Measurements from ENCODE around the gene KIF1A.

The KIF1A gene

DNA sequence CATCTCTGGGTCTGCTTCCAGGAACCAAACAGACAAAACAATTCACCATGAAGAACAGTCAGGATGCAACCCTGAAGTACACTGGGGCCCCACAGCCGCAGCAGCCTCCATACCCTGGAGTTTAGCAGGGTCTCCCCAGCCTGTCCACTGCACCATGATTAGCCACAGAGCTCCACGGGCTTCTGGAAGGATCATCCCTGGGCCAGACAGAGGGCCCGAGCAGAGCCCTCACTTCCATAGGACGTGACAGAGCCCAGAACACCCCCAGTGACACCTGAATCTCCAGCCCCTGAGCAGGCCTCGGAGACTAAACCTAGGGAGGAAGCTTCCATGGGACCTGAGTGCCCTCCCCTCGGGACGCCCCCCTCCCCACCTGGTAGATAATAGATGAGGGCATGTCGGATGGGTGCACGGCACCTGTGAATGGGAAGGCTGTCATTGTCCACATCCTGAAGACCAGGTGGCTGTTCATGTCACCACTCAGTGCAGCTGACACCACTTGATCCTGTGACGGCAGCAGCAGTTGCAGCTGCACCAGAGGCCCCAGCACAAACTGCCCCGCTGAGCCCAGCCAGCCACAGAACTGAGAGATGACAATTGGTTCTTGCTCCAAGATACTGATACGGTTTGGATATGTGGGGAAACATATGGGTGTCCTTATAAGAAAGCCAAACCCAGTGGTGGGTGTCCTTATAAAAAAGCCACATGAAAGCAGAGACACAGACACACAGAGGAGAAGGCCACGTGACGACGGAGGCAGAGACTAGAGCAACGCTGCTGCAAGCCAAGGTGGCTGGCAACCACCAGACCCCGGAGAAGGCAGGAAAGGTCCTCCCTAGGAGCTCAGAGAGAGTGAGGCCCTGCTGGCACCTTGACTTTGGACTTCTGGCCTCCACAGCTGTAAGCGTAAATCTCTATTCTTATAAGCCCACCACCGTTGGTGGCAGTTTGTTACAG lies 23.2 kb downstream of the KIF1A start:
- DNase-seq, result no peak

DNA sequence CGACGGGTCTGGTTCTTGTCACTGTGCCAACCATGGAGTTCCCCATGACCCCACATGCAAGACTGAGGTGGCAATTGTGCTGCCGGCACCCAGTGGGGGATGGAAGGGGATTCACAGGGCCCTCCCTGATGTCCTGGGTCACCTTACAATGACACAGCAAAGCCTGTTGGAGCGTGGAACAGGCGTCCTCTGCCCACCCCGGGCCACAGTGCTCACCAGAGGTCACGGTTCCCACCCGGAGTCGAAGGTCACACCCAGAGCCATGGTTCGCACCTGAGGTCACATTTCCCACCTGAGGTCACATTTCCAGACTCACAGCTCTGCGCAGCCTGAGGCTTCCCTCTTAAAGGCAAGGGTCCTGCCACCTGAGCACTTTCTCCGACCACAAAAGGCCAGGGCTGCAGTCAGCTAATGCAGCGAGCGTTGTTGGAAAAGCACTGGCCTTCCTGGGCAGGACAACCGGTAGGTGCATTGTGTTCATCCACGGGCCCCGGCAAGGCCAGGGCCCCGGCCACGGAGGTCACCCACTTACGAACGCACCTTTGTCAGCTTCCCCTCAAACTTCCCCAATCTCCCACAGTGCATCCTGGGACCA lies 24.0 kb downstream of the KIF1A start:
- no peak for DNase-seq

DNA sequence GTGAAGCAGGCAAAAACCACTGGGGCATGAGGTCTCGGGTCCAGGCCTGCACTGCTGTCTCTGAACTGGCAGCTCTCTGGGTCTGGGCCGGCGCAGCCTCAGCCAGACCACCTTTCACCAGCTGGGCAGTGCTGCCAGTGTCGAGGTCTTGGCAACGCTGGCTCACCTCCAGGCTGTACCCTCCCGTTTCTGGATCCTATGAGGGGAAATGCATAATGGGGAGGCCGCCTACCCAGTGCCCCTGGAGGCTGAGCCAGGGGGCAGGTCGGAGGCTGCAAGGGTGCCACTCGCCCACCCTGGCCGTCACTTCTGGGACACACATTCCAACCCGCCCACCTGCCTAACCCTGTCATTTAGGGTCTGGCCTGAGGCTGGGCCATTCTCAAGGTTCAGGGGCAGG lies 24.6 kb downstream of the KIF1A start:
- DNase-seq, result no peak

DNA sequence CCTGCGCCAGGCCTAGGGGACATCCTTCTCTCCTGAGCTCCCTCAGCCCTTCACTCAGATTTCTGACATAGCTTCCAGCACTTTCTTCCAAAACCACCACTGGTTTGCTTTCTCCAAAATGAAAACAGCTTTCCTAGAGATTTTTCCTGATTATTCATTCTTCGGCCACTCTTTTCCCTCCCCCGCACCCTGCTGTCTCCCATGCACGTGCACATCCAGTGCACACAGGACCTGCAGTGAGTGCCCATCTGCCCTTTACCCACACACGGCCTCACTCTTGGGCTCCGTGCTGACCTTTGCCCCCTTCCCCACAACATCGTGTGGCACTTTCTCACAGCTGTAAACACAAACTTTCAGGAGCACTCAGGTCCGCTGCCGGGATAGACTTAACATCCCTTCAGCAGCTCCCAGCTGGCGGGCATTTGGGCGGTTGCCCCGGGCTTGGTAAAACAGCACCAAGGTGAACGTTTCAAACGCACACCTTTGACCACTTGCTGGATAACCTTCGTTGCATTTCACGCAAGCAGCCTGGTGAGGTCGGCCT lies 25.8 kb downstream of the KIF1A start:
- no peak for DNase-seq

DNA sequence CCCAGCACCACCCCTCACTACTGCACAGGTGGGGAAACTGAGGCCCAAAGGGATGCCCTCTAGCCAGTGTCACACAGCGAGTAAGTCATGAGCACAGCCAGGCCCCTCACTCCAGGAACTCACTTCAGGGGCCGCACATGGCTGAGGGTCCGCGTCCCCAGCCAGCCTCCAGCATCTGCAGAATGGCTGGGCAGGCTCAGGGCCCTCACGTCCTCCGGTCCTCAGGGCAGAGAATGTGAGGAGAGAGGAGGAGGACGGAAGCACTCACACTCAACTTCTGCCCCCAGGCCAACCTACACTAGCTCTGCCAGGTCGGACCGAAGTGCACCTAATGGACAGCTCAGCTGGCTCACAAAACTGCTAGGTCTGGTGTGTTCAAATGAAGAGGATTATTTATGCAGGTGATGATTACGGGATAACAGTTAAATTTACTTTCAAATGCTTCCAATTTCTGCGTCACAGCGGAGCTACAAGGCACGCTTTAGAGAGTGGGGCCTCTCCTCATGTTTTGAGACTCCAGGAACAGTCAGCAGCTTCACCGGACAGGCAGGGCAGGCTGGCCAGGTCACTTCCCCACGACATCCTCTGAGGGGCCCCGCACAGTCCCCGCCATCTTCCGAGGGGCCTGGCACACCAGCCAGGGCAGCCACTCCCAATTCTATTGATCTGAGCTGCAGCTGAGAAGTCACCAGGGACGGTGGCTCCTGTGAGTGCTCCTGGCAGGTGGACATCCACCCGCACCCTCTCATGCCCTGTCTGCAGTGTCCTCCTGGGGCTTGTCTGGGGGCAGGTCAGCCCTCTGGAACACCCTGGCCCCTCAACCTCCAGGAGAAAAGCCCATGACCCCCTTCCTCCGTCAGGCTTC lies 26.5 kb downstream of the KIF1A start:
- DNase-seq, result no peak

DNA sequence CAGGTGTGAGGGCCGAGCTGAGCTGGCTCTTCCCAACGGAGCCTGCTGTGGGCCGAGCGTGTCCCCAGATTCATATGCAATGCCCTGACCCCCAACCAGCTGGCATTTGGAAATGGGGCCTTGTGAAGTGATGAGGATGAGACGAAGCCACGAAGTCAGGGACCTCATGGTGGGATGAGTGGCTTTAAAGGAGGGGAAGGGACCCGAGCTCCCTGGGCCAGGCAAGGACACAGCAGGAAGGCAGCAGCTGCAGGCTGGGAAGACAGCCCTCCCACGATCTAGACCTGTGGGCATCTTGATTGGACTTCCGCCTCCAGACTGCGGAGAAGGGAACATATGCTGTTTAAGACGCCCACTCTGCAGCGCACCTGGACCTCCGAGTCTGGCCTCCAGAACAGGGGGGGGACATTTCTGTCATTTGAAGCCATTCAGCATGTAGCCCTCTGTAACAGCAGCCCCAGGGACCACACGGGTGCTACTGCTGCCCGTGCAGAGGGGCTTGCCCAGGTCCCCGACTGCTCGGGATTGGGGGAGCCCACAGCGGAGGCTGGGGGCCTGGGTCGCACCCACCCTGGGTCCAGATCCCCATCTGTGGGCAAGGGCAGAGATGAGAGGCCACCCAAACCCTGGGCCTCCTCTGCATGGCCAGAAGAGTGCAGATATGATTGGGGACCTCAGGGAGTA lies 27.2 kb downstream of the KIF1A start:
- DNase-seq, result no peak

DNA sequence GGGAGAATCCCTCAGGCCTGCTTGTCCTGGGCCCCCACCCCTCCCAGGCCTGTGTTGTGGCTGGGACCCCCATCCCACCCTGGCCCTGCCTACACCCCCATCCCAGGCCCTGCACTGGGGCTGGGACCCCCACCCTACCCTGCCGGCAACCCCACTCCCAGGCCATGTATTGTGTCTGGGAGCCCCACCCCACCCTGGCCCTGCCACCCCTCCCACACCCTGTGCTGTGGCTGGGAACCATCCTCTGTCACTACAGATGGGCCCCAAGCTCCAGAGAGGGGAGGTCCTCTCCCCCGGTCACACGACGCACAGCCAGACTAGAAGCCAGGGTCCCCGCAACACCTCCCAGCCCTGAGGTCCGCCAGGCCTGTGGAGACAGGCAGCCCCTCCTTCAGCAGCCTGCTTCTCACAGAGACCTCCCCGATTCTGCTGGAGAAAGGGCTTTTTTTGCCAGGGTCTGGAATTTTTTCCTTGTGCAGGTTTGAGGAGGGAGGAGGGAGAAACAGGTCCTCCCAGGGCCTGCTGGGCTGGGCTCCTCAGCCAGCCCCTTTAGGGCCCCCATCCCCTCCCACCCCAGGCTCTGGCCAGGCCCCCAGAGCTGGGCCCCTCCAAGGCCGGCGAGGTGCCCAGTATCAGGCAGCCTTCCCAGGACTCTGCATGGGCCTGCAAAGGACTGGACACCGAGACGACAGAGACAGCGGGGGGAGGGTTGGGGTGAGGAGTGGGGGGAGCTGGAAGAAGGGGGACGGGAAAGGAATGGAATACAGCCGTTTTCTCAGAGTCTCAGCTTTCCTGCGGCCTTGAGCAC lies 28.0 kb downstream of the KIF1A start:
- no peak for DNase-seq

DNA sequence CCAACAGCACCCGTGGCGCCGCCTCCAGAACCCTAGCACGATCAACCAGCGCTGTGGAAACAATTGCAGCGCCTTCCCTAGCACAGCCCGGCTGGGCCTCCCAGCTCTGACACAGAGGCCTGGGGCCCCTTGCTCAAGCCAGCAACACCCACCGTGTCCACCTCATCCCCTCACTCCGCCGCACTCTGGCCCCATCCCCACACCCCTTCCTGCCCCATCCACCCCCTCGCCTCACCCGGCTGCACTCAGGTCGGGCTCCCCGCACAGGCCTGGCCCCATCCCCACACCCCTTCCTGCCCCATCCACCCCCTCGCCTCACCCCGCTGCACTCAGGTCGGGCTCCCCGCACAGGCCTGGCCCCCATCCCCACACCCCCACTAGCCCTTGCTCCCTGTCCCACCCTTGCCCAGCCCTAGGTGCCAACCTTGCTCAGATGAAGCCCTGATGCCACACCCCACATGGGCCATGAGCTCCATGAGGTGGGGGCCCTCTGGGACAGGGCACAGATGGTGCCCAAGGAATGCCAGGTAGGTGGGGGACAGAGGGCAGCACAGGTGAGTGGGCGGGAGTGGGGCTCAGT lies 28.7 kb downstream of the KIF1A start:
- no peak for DNase-seq

DNA sequence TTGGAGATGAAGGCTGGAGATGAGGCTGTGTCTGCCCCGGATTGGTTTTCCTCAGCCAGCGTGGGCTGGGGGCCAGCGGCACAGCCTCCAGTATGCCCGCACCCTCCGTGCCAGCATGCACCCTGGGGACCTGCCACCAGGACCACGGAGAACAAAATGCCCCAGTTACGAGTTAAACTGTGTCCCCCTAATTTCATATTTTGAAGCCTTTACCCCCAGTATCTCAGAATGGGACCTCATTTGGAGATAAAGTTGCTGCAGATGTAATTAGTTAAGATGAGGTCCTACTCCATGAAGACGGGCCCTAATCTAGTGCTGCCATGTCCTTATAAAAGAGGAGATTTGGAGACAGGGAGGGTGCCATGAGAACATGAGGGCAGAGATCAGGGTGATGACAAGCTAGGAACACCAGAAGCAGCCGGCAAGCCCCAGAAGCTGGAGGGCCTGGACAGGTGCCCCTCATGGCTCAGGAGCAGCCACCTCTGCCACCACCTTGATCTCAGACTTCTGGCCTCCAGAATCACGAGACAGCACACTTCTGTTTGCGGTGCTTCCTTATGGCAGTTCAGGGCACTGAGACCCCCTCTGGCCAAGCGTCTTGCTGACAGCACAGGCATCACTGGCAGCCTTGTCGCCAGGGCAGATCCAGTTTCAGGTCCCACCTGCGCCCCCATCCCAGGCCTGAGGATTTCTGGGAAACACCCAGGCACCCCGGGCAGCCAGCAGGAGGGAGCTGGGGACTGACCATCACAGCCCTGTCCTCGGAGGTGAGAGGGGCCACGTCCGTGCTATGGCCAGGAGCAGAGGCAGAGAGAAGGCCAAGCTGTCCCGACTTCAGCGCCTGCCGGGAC lies 29.4 kb downstream of the KIF1A start:
- no peak for DNase-seq

DNA sequence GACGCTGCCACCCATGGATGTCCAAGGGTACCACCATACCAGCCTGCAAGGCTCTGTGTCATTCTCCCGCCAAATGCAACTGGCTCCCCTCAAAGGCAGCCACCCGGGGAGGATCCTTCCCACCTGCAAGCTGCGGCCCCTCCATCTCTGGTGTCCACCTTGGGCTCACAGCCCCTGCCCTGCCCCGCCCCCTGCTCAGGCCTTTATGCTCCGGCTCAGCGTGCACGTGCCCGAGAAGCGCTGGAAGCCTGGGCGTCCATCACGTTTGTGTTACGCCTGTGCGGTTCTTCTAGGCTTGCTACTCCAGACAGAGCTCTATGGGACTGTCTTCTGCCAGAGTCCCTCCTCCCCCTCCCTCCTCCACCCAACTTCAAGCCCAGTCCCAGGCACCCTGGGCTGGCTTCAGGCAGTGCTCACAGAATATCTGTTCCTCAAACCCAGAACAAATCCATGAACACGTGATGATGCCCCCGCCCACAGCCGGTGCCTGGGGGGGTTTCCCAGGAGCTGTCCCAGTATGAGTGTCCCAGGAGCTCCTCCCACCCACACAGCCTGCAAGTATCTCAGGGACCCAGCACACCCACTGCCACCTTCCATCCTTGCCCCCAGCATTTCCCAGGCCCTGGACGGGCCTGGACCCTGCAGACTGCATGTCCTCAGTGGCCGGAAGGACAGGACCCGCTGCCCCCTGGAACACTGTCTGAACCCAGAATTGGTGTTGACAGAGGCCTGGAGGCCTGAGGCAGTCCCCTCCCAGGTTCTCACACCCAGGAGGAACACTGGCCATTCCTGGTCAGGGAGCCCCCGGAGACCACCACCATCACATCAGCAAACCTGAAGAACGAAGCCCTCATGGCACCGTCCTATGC lies 30.3 kb downstream of the KIF1A start:
- DNase-seq, result no peak

DNA sequence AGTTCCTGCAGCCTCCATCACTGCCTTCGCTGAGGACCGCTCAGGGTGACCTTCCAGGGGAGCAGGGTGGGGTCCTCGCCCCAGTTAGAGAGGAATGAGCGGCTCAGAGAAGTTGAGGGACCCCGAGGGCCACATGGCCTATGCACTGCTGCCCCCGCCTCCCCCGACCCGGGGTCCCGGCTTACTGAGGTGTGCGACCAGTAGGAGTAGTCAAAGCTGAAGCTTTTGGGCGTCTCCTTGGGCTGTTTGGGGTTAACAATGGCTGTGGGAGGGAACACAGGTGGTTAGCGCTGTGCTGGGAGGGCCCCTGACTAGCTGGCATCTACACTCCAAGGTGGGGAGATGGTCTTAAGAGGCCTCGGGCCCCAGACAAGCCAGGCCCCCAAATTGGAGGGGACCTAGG lies 31.0 kb downstream of the KIF1A start:
- DNase-seq, result no peak

DNA sequence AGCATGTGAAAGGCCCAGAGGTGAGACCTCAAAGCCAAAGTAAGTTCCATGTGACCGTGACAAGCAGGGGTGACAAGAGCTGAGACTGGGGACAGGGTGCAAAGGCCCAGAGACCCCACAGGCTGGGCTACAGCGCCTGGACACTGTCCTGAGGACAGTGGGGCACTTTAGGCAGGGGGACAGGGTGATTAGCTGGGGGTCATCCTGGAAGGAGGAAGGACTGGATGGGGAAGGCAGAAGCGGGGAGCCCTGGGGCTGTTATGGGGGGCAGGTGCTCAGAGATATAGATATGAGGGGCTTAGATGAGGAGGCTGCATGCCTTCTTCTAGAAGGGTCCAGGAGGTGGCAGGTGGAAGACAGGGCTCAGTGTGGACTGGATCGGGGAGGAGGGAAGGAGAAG lies 31.5 kb downstream of the KIF1A start:
- DNase-seq, result no peak

DNA sequence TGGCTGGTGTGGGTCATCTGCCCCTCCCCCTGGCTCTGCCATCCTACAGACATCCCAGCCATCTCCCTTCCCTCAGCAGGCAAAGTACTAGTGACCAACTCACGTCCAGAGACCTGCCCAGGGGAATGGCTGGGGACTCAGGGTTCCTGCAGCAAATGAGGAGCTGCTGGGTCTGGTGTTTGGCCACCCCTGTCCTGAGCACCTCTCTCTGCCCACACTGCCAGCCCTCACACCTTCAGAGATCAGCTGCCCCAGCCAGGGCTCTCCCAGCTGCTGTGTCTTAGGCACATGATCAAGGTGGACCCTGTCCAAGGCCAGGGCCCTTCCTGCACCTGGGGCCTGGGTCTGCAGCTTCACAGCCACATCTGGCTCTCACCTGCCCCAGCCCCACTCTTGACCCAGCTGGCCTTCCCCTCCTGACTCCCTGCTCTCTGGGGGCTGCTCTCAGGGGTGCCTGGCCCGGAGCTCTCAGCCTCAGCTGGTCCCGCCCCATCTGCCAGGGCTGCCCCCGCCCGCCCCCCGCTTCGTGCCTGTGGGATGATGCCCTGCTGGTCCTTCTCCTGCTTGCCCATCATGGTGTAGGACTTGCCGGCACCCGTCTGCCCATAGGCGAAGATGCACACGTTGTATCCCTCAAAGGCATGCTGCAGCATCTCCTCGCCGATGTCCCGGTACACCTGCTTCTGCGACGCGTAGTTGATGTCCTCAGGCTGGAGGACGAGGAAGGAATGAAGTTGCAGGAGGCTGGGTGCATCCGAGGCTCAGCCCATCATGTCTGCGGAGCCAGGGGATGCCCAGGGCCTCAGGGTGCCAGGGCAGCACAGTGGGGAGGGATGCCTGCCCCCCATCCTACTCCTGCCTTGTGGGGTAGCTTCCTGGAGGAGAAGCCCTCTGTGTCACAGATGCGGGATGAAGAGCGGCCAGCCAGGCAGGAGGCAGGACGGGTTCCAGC lies 32.2 kb downstream of the KIF1A start:
- DNase-seq, result no peak

DNA sequence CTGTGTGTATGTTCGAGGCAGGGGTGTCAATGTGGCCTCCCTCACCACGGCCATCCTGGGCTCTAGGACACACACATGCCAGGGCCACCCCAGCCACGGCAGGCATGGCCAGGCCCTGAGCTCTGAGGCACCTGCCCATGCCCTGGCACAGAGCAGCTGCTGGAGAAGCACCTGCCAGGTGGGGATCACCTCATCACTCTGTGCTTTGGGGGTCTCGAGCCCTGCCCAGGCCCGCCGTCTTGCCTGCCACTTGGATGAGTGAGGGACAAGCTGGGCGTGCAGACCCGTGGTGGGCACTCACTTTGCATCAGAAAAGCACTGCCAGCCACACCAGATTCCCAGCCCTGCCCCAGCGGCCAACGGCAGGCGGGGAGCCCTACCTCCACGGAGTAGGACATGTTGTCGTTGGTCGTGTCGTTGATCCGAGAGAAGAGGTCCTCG lies 33.1 kb downstream of the KIF1A start:
- DNase-seq, result no peak

DNA sequence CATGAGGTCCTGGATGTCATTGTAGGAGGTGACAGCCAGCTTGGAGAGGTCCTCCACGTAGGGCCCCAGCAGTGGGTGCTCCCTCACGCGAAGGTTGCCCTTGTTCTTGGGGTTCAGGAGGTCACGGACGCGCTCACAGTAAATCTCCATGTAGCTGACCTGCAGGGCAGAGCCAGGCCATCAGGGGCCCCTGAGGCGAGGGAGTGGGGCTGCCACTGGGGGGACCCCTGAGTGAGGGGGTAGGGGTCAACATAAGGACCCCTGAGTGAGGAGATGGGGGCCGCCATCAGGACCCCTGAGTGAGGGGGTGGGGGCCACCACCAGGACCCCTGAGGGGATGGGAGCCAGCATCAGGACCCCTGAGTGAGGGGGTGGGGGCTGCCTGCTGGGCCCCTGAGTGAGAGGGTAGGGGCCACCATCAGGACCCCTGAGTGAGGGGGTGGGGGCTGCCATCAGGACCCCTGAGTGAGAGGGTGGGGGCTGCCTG lies 33.6 kb downstream of the KIF1A start:
- DNase-seq, result no peak

DNA sequence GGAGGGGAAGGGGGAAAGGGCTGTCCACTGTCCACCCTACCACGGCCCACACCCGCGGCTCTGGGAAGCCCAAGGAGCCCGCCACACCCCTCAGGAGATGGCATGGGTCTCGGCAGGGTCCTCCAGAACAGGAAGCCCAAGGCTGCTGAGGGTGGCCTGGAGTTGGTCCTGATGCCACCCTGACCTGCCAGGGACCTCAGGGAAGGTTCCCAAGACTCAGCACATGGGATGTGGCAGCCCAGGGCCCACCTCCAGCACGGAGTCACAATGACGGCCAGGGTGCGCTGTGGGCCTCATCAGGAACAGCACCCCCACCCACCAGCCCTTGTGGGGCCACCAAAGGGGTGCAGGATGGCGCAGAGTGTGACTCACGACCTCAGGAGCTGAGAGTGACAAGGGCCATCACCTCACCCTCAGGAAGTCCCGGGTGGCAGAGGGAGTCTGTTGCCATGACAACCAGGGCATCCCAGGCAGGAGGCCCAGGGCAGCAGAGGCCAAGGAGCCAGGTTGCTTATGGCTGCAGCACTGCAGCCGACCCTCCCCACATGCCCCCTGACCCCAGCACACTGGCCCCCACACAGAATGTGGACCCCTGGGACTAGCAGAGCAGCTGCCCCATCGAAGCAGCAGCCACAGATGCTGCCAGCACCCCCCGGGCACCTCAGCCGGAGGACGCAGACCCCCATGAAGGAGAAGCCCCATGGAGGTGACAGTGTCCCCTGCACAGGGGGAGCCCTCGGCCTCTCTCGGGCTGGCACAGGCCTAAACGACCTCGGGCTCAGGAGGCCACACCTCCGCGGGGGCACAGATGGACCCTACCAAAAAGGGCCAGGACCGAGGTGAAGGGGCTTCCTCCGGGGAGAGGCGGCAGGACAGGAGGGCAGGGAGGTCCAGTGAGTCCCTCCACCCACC lies 34.3 kb downstream of the KIF1A start:
- no peak for DNase-seq

All from stimulated activated naive CD4-positive, alpha-beta T cell treated with Interleukin-2 at 50 U/mL for 16 hours (primary cell).